ENCODE results near the gene FKBP6. TPM values are rescaled to one million over a fixed set of nuclear protein-coding genes. Genes with fewer than 3 reads are reported as not detected.
"Not testable (repeated sequence)": the region's sequence is repeated elsewhere in the genome, so short reads cannot be mapped to it uniquely, and the experiment has no call there.

Gene FKBP6
- total RNA-seq, 1 donor from 2014 or later, result 0.47 TPM

DNA sequence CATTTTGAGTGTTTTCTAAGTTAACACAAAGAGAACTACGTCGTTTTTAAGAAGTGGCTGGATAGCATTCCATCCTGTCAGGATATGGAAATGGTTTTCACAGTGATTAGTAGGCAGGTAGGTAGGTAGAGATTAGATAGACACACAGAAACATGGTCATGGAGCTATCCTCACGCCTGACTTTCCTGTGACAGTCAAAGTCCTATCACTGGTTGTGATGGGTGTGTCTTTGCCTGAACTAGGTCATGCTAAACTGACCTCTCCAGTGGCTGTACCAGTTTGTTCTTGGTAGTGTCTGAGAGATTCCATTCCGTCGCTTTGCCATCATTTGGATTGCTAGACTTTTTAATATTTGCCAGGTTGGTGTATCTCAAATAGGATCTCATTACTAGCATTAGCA, 28.2 kb downstream of the FKBP6 start:
- ATAC-seq, result no peak
- DNase-seq, result no peak
- Histone ChIP-seq H3K36me3 (no peaks in the 10 kb centered on the region), H3K4me1 (peaks cover 10% of the 10 kb centered on the region), H3K9me3 (no peaks in the 10 kb centered on the region), H3K27me3 (ENCODE audit: low read depth) (no peaks in the 10 kb centered on the region), H3K27ac (no peak overlapping the region), H3K4me3 (no peak overlapping the region)
- intact Hi-C loops (cut with DNase I), result no loop called here
- no peak for TF ChIP-seq CTCF (IDR thresholded peaks at IDR 0.05)

GRCh38 chr7:73358590-73359275, 30.8 kb downstream of the FKBP6 start:
- Histone ChIP-seq H3K27me3 (ENCODE audit: low read depth) (no peaks in the 10 kb centered on the region), H3K9me3 (no peaks in the 10 kb centered on the region), H3K4me3 (peak overlapping the region; percentile 51), H3K36me3 (no peaks in the 10 kb centered on the region), H3K4me1 (peaks cover 10% of the 10 kb centered on the region), H3K27ac (no peak overlapping the region)
- DNase-seq (no peak), ATAC-seq (peak; percentile 36 to 46)
- TF ChIP-seq CTCF (IDR thresholded peaks at IDR 0.05), result no peak
- intact Hi-C loops (cut with DNase I), result no loop called here

DNA sequence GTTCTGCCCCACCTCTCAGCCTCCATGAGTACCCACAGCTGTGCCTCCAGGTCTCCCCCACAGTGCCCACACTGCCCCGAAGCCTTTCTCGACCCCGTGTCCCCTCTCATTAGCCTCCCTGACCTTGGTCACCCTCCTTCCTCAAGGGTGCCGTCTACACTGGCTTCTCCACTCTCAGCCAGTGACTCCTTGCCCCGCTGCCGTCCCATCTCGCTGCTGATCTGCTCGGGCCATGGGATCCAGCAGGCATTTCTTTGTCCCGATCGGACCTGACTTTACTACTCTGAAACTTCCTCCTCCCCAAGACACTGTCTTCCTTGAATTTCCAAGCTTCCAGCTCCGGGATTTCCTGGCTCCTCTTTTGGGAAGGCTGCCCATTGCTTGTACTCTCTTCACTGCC, 31.3 kb downstream of the FKBP6 start:
- no peak overlapping the region for H3K27ac ChIP-seq
- H3K4me1 ChIP-seq, result peaks cover 10% of the 10 kb centered on the region
- no peak overlapping the region for H3K4me3 ChIP-seq
- intact Hi-C loops (cut with DNase I), result no loop called here
- H3K27me3 ChIP-seq (ENCODE audit: low read depth), result no peaks in the 10 kb centered on the region
- no peaks in the 10 kb centered on the region for H3K9me3 ChIP-seq
- TF ChIP-seq CTCF (IDR thresholded peaks at IDR 0.05), result no peak
- no peaks in the 10 kb centered on the region for H3K36me3 ChIP-seq
- no peak for DNase-seq
- no peak for ATAC-seq

DNA sequence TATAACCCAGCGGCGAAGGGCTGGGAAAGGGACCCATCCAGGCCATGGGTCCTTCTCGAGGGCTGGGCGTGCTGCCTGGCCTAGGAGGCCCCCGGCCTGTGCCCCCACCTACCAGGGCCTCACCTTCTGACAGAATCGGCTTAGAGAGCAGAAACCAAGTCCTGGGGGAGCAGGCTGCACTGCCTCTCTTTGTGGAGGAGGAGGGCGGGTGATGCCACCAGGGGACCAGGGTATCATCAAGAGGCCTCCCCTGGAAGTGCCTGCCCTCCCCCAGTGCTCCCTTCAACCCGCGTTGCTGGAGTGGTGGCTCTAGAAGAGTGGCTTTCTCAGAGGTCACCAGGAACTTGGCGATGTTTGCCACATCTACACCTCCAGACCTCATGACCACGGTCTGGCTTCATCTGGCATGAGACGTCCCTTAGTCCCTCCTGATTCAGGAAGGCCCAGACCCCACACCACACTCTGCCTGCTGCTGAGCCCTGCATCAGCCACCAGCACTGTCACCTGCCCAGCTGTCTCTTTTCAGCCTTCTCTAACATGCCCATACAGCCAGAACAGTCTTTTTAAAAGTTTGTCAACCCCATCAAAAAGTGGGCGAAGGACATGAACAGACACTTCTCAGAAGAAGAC, 31.9 kb downstream of the FKBP6 start:
- Histone ChIP-seq H3K4me1 (peaks cover 10% of the 10 kb centered on the region), H3K27me3 (ENCODE audit: low read depth) (no peaks in the 10 kb centered on the region), H3K4me3 (no peak overlapping the region), H3K27ac (no peak overlapping the region), H3K9me3 (no peaks in the 10 kb centered on the region), H3K36me3 (no peaks in the 10 kb centered on the region)
- ATAC-seq, result no peak
- TF ChIP-seq CTCF (IDR thresholded peaks at IDR 0.05), result no peak
- intact Hi-C loops (cut with DNase I), result no loop called here
- DNase-seq, result no peak

DNA sequence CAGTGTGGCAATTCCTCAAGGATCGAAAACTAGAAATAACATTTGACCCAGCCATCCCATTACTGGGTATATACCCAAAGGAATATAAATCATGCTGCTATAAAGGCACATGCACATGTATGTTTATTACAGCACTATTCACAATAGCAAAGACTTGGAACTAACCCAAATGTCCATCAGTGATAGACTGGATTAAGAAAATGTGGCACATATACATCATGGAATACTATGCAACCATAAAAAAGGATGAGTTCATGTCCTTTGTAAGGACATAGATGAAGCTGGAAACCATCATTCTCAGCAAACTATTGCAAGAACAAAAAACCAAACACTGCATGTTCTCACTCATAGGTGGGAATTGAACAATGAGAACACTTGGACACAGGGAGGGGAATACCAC, 32.6 kb downstream of the FKBP6 start:
- H3K27me3 ChIP-seq (ENCODE audit: low read depth); H3K36me3 ChIP-seq; intact Hi-C loops (cut with DNase I); DNase-seq; H3K9me3 ChIP-seq; ATAC-seq; H3K4me3 ChIP-seq; H3K27ac ChIP-seq: not testable (repeated sequence)
- H3K4me1 ChIP-seq, result peaks cover 10% of the 10 kb centered on the region

DNA sequence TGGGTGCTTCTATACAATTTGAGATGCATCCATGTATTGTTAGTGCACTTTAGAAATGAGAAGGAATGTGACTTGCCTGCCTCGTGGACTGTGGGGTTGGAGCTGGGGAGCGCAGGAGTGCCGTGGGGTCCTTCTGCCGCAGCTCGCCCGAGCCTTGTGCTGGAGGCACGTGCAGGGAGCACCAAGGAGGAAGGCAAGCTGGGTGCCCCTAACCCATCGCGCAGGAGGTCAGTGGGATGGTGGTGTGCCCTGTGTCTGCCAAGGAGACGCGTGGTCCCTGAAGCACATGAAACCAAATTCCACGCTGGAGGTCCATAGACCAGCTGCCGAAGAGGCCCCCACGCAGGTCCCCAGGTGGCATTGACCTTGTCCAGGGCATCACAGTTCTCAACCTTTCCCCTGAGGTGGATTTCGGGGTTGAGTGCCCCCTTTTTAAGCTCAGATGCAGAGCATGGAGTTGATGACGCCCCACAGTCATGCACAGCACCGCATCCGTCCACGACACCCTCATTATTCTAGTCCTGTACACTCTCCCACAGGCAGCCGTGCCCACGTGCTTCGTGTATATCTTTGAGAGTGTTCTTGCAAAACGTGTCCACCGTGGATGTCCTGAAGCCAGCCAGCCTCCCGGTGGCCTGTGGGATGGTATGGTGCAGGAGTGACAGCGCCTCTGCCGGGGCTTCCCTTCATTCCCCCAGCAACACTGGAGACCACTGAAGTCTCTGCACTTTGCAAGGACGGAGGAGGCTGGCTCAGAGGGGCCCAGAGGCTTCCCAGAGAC, 35.5 kb downstream of the FKBP6 start:
- intact Hi-C loops (cut with DNase I), result no loop called here
- Histone ChIP-seq H3K27ac (no peak overlapping the region), H3K36me3 (no peaks in the 10 kb centered on the region), H3K4me1 (peaks cover 3% of the 10 kb centered on the region), H3K4me3 (no peak overlapping the region), H3K27me3 (ENCODE audit: low read depth) (no peaks in the 10 kb centered on the region), H3K9me3 (no peaks in the 10 kb centered on the region)
- TF ChIP-seq CTCF (IDR thresholded peaks at IDR 0.05), result no peak
- DNase-seq (no peak), ATAC-seq (peak in 1 of 2 donors; percentile 6)

All from lower lobe of right lung (tissue), 2 donors.